Measurements from ENCODE around the gene SNRPA1.

Gene SNRPA1

GRCh38 chr15:101258238-101259144 lies 36.6 kb downstream of the SNRPA1 start:
- peak; percentile 59 for DNase-seq (ENCODE audit: low spot score)

GRCh38 chr15:101256757-101257156 lies 38.3 kb downstream of the SNRPA1 start:
- no peak for DNase-seq (ENCODE audit: low spot score)

- no peak for DNase-seq (ENCODE audit: low spot score)
These were observed 39.3 kb downstream of the SNRPA1 start for GRCh38 chr15:101255615-101256241.

- DNase-seq (ENCODE audit: low spot score), result no peak
These were observed 40.0 kb downstream of the SNRPA1 start for GRCh38 chr15:101255051-101255395.

GRCh38 chr15:101254157-101255050 lies 40.6 kb downstream of the SNRPA1 start:
- no peak for DNase-seq (ENCODE audit: low spot score)

- no peak for DNase-seq (ENCODE audit: low spot score)
These were observed 42.2 kb downstream of the SNRPA1 start for GRCh38 chr15:101252836-101253235.

GRCh38 chr15:101251830-101252820 lies 42.9 kb downstream of the SNRPA1 start, which contains the start of gene CHSY1:
Gene CHSY1, minus strand, starts transcription at chr15:101252048. Its CDS starts 592 bp downstream, at chr15:101251456.
- DNase-seq (ENCODE audit: low spot score), result peak; percentile 81

- DNase-seq (ENCODE audit: low spot score), result peak; percentile 18
These were observed 43.9 kb downstream of the SNRPA1 start for GRCh38 chr15:101250873-101251829.

- no peak for DNase-seq (ENCODE audit: low spot score)
These were observed 44.7 kb downstream of the SNRPA1 start for GRCh38 chr15:101250341-101250831.

- DNase-seq (ENCODE audit: low spot score), result no peak
These were observed 46.8 kb downstream of the SNRPA1 start for GRCh38 chr15:101248274-101248673.

- no peak for DNase-seq (ENCODE audit: low spot score)
These were observed 48.0 kb downstream of the SNRPA1 start for GRCh38 chr15:101246824-101247745.

GRCh38 chr15:101246391-101246790 lies 48.7 kb downstream of the SNRPA1 start:
- no peak for DNase-seq (ENCODE audit: low spot score)

- DNase-seq (ENCODE audit: low spot score), result no peak
These were observed 50.0 kb downstream of the SNRPA1 start for GRCh38 chr15:101244889-101245668.

GRCh38 chr15:101244036-101244781 lies 50.8 kb downstream of the SNRPA1 start:
- no peak for DNase-seq (ENCODE audit: low spot score)

GRCh38 chr15:101243420-101243819 lies 51.6 kb downstream of the SNRPA1 start:
- no peak for DNase-seq (ENCODE audit: low spot score)

- no peak for DNase-seq (ENCODE audit: low spot score)
These were observed 52.1 kb downstream of the SNRPA1 start for GRCh38 chr15:101242999-101243336.

All from CD4-positive, alpha-beta T cell treated with Interleukin-6 at 100 ng/mL for 8 hours (primary cell).